ENCODE results near the gene IFT57. TPM values are rescaled to one million over a fixed set of nuclear protein-coding genes. Genes with fewer than 3 reads are reported as not detected.

The IFT57 gene
- polyA plus RNA-seq, 1 donor (not counting 4 experiments of a cell fraction or from before 2014, with no cell fraction given) = 47.6 TPM

DNA sequence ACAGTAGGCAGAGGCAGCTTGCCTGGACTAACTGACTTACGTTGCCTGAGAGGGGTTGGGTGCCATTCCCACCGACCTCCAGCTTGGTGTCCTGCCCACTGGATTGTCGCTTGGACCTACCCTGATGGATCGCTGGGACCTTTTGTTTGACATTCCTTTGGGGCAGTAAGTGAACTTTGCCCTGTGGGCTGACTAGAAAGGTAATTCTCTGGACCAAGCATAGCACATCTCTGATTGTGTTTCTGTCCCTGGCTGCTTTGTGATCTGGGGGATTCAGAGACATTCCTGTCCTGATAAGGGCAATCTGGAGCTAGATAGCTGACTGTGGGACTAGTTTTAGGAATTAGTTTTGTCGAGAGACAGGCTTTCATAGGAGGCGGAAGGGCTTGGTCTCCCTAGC lies 19.5 kb upstream of the IFT57 start:
- no peak for DNase-seq (ENCODE audit: low read depth, low spot score)
- Histone ChIP-seq H4K20me1 (ENCODE audit: control insufficient read depth, extremely low read depth, insufficient read depth, low read length) (no peaks in the 10 kb centered on the region), H3K36me3 (ENCODE audit: control insufficient read depth in 2 of 2, extremely low read depth in 1 of 2, insufficient read depth in 2 of 2, low read length in 2 of 2) (no peaks in the 10 kb centered on the region), H2AFZ (ENCODE audit: control insufficient read depth, low read length) (no peak overlapping the region), H3K27me3 (ENCODE audit: control insufficient read depth, extremely low read depth, insufficient read depth, low read length) (no peaks in the 10 kb centered on the region), H3K79me2 (ENCODE audit: control insufficient read depth, insufficient read depth, low read length) (no peaks in the 10 kb centered on the region), H3K9ac (ENCODE audit: control insufficient read depth, extremely low read depth, insufficient read depth, low read length) (no peak overlapping the region), H3K4me3 (ENCODE audit: control insufficient read depth in 2 of 3, extremely low read depth in 1 of 3, insufficient read depth in 2 of 3, low read depth in 1 of 3, low read length in 3 of 3) (no peak overlapping the region), H3K9me3 (ENCODE audit: control insufficient read depth, low read depth, low read length) (no peaks in the 10 kb centered on the region), H3K4me1 (ENCODE audit: control insufficient read depth, extremely low read depth, insufficient read depth, low read length) (no peaks in the 10 kb centered on the region), H3K4me2 (ENCODE audit: control insufficient read depth, extremely low read depth, insufficient read depth, low read depth, low read length) (no peak overlapping the region), H3K27ac (ENCODE audit: control insufficient read depth, insufficient read depth, low read length) (no peak overlapping the region), H3K9me1 (ENCODE audit: control insufficient read depth, extremely low read depth, insufficient read depth, low read length) (no peaks in the 10 kb centered on the region)
- TF ChIP-seq EZH2 (IDR thresholded peaks at IDR 0.05; ENCODE audit: low read length) = no peak
- TF ChIP-seq, protein P1, sequence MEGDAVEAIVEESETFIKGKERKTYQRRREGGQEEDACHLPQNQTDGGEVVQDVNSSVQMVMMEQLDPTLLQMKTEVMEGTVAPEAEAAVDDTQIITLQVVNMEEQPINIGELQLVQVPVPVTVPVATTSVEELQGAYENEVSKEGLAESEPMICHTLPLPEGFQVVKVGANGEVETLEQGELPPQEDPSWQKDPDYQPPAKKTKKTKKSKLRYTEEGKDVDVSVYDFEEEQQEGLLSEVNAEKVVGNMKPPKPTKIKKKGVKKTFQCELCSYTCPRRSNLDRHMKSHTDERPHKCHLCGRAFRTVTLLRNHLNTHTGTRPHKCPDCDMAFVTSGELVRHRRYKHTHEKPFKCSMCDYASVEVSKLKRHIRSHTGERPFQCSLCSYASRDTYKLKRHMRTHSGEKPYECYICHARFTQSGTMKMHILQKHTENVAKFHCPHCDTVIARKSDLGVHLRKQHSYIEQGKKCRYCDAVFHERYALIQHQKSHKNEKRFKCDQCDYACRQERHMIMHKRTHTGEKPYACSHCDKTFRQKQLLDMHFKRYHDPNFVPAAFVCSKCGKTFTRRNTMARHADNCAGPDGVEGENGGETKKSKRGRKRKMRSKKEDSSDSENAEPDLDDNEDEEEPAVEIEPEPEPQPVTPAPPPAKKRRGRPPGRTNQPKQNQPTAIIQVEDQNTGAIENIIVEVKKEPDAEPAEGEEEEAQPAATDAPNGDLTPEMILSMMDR (optimal IDR thresholded peaks at IDR 0.05 in 1 of 3, IDR thresholded peaks at IDR 0.05 in 1 of 3, conservative IDR thresholded peaks at IDR 0.05 in 1 of 3; ENCODE audit: extremely low read depth in 1 of 3, insufficient read depth in 2 of 3, low read length in 3 of 3) = no peak
- dilution Hi-C loops (cut with MboI; ENCODE audit: extremely low pct_ligation_motif_present, low sequenced_read_pairs) = no loop called here
- no peak for FAIRE-seq

DNA sequence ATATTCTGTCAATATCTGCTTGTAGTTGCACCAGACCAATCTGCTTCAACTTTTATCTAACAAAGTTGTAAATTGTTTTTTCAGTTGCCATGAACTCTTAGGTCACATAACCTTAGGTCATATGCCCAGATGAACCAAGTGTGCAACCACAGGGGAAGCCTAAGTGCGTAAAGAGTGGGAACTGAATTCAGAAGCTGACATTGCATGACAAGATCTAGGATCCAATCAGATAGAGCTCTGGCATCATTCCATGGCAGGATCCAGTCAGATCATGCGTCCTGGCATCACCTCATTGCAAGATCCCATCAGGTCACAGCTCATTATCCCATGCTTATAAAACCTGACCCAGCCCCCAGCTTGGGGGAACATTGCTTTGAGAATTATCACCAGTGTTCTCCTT lies 18.9 kb upstream of the IFT57 start:
- Histone ChIP-seq H3K9me1 (ENCODE audit: control insufficient read depth, extremely low read depth, insufficient read depth, low read length) (no peaks in the 10 kb centered on the region), H3K27me3 (ENCODE audit: control insufficient read depth, extremely low read depth, insufficient read depth, low read length) (no peaks in the 10 kb centered on the region), H4K20me1 (ENCODE audit: control insufficient read depth, extremely low read depth, insufficient read depth, low read length) (no peaks in the 10 kb centered on the region), H3K36me3 (ENCODE audit: control insufficient read depth in 2 of 2, extremely low read depth in 1 of 2, insufficient read depth in 2 of 2, low read length in 2 of 2) (no peaks in the 10 kb centered on the region), H3K27ac (ENCODE audit: control insufficient read depth, insufficient read depth, low read length) (no peak overlapping the region), H2AFZ (ENCODE audit: control insufficient read depth, low read length) (no peak overlapping the region), H3K9ac (ENCODE audit: control insufficient read depth, extremely low read depth, insufficient read depth, low read length) (no peak overlapping the region), H3K4me1 (ENCODE audit: control insufficient read depth, extremely low read depth, insufficient read depth, low read length) (no peaks in the 10 kb centered on the region), H3K9me3 (ENCODE audit: control insufficient read depth, low read depth, low read length) (no peaks in the 10 kb centered on the region), H3K79me2 (ENCODE audit: control insufficient read depth, insufficient read depth, low read length) (no peaks in the 10 kb centered on the region), H3K4me3 (ENCODE audit: control insufficient read depth in 2 of 3, extremely low read depth in 1 of 3, insufficient read depth in 2 of 3, low read depth in 1 of 3, low read length in 3 of 3) (no peak overlapping the region), H3K4me2 (ENCODE audit: control insufficient read depth, extremely low read depth, insufficient read depth, low read depth, low read length) (no peak overlapping the region)
- no peak for DNase-seq (ENCODE audit: low read depth, low spot score)
- FAIRE-seq = no peak
- TF ChIP-seq EZH2 (IDR thresholded peaks at IDR 0.05; ENCODE audit: low read length) = no peak
- TF ChIP-seq, protein P1 (optimal IDR thresholded peaks at IDR 0.05 in 1 of 3, IDR thresholded peaks at IDR 0.05 in 1 of 3, conservative IDR thresholded peaks at IDR 0.05 in 1 of 3; ENCODE audit: extremely low read depth in 1 of 3, insufficient read depth in 2 of 3, low read length in 3 of 3) = no peak
- dilution Hi-C loops (cut with MboI; ENCODE audit: extremely low pct_ligation_motif_present, low sequenced_read_pairs) = no loop called here
